Stimulated activated CD4-positive, alpha-beta T cell treated with anti-CD3 and anti-CD28 coated beads, Interleukin-4, amount 100 ng/mL, for 4 hours (primary cell): Measurements from ENCODE around the gene NPAS2.

ENCODE experiments used
- DNase-seq, 2 experiments: peaks; one replicate each; pipeline ENCODE4 v3.0.0-alpha.2; 2020

NPAS2 gene

DNA sequence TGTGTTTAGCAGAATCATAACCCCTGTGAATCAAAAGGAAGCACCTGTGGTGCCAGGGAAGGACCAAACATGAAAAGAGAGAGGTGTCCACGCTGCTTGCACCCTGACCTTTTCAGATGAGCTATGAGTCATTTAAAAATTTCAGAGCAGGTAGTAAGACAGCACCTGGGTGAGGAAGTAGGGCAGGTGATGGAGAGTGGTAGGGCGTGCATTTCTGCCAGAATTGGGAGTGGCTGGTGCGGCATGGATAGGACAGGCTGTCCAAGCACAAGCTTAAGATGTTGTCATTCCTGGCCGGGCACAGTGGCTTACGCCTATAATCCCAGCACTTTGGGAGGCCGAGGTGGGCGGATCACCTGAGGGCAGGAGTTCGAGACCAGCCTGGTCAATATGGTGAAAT, 36.8 kb downstream of the NPAS2 start:
- DNase-seq: no peak

- DNase-seq: no peak
Measured at GRCh38 chr2:100857341-100857740, 37.4 kb downstream of the NPAS2 start.

GRCh38 chr2:100857915-100858314, 38.0 kb downstream of the NPAS2 start:
- DNase-seq: no peak

DNA sequence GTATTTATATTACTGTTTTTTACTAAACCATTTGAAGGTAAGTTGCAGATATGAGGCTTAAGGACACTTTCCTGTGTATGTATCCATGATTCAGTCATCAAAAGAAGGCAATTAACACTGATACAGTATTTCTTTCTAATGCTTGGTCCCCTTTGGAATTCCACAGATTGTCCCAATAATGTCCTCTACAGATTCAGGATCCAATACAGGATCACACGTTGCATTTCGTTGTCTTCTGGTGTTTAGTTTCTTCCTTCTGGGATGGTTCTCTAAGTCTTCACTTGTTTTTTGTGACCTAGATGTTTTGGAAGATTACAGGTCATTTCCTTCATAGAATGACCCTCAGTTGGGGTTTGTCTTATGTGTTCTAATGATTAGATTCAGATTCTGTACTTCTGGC, 40.0 kb downstream of the NPAS2 start:
- DNase-seq: no peak

GRCh38 chr2:100861340-100861739, 41.4 kb downstream of the NPAS2 start:
- DNase-seq: no peak

GRCh38 chr2:100862081-100862480, 42.1 kb downstream of the NPAS2 start:
- DNase-seq: no peak

GRCh38 chr2:100865816-100866460, 46.0 kb downstream of the NPAS2 start:
- DNase-seq: no peak

DNA sequence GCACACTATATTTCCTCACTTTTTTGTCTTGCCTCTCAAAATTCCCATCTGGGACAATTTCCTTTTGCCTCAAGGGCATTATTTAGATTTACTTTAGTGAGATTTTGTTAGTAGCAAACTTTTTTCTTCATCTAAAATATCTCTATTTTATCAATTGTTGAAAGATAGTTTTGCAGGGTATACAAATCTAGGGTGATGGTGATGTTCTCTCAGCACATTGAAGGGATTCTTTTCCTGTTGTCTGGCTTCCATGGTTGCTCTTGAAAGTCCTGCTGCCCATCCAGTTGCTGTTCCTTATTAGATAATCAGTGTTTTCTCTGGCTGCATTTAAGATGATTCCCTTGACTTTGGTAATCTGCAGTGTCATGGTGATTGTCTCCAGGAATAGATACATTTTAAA, 48.1 kb downstream of the NPAS2 start:
- DNase-seq: no peak

GRCh38 chr2:100869120-100869519, 49.2 kb downstream of the NPAS2 start:
- no peak for DNase-seq

GRCh38 chr2:100870652-100871531, 51.0 kb downstream of the NPAS2 start:
- no peak for DNase-seq

DNA sequence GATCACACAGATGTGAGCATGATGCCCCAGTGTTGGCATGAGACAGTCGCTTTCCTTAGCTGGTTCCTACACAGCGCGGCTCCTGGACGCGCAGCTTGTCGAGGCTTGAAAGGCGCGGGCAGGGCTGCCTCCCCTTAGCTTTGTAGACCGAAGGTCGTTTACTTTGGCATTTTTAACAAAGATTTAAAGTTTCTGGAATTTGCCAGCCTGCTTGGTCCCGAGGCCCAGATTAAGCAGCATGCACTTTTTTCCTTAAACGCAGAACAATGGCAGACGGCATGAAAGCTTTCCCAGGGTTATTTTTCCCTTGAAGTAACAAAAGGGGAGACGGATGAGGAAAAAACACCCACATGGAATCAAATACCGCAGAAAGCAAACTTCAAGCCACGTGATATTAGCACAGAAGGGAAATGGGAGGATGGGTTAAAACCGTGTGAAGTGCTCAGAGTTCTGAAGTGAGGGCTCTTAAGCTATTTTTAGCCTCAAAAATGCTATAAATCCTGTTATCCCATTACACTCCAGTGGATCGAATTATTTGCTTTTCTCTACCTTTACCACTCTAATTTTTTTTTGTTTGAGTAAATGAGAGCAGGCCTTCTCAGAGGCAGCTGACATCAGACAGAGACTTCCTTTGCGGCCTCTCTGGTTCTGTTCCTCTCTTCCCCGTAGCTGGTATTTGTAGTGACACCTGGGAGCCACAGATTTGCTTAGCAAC, 55.7 kb downstream of the NPAS2 start:
- DNase-seq: no peak

DNA sequence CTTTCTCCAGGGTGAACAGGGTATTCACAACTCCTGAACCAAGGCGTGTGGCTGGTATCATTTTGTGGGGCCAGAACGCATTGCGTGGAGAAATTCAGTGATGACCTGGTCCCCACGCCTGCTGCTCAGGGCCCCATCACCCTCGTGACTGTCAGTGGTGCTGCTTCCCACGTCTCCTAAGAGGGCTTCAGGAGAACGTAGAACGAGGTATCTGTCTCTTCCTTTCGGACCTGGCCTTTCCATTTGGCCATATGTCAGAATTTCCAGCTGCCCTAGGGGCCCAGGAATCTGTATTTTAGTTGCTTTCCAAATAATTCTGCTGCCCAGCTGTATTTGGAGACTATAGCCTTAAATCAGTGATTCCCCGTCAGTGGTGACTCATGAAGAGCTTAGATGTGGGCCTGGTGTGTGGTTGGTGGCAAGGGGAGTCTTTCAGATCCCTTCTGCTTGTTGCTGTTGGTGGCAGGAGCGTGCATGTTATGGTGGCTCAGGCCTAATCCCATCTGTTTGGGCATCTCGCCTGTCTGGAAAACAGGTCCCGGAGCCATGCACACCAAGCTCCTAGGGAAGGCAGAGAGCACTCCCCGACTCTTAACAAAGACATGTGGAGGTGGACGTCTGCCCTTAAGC, 56.4 kb downstream of the NPAS2 start:
- peak in 1 of 2 experiments; percentile 7 for DNase-seq

GRCh38 chr2:100877555-100877954, 57.6 kb downstream of the NPAS2 start:
- no peak for DNase-seq

- no peak for DNase-seq
Measured at GRCh38 chr2:100878000-100878791, 58.3 kb downstream of the NPAS2 start.

DNA sequence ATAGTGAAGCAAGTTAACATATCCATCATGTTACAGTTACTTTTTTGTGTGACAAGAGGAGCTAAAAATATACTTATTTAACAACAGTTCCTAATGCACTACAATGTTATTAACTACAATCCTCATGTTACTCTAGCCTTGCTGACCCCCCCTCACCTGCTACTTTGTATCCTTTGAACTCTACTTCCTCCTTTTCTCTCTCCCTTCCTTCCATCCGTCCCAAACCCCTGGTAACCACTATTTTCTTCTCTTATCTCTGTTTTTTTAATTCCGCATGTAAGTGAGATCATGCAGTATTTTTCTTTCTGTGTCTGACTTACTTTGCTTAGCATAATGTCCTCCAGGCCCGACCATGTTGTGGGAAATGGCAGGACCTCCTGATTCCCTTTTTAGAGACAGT, 59.4 kb downstream of the NPAS2 start:
- DNase-seq: no peak

DNA sequence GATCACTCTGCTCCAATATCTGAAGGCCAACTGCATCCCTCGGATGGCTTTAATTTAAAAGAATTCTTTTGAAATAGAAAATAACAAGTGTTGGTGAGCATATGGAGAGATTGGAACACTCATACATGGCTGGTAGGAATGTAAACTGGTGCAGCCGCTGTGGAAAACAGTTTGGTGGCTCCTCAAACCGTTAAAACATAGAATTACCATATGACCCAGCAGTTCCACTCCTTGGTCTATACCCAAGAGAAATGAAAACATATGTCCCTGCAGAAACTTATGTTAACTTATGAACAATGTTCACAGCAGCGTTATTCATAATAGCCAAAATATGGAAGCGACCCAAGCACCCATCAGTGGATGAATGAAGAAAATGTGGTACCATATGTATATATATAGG, 60.1 kb downstream of the NPAS2 start:
- DNase-seq: no peak

- no peak for DNase-seq
Measured at GRCh38 chr2:100880730-100881129, 60.8 kb downstream of the NPAS2 start.

DNA sequence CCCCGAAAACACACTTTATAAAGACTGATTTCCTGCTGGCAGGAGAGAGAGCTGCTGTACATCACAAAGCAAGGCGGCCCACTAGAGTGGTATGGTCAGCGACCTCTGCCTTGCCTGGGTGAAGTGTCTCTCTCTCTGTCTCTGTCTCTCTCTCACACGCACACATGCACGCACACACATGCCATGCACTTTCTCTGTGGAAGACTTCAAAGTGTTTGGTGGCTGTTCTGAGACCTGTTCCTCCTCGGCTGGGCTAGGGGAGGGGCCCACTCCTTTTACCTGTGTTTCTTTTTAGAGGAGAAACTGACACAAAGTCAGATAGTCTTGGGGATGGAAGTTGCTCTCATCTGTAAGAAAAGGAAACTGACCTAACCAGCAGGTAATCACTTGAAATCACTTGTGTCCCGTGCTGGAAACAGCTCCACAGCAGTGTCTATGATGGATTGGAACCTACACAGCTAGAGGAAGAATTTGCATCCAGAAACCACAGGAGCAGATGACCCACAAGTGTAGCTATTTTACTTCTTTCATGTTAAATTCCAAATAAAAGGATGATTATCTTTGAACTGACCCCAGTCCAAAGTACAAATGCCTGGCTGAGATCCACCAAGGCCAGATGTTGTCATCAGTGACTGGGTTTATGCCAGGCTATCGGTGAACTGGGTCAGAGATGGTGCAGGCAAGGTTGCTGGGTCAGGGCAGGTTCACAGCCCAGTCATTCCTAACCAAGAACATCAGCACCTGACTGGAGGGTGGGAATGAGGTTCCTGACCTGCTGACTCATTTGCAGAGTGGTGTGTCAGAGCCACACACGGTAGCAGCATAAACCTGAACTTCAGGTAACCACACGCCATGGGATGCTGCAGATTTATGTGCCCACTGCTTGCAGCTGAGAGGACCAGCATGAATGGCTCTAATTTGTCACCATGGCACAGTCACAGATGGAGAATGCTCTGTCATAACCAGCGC, 63.0 kb downstream of the NPAS2 start:
- no peak for DNase-seq

DNA sequence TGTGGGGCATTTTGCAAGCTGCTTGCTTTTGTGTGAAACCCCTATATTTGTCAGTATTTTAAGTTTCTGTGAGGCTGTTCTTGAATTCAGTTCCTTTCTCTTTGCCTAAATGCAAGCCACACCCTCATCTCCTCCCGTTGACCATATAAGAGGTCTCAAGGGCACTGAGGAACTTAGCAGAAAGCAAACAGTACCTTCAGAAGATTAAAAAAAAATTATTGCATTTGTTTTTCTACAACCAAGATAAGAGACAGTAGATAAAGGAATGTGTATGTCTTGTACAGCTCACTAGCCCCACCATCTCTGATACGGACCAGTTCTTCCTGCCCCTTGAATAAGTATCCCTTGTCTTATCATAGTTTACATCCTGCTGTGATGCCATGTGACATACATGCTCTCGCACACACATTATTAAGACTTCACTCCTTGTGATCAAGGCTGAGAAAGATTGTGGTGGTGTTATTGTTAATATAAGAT, 64.2 kb downstream of the NPAS2 start:
- no peak for DNase-seq

GRCh38 chr2:100886085-100886484, 66.1 kb downstream of the NPAS2 start:
- no peak for DNase-seq

GRCh38 chr2:100887039-100887578, 67.2 kb downstream of the NPAS2 start:
- DNase-seq: no peak
